Sigmoid colon (tissue), 7 donors: ENCODE results near the gene WNT3. TPM values are rescaled to one million over a fixed set of nuclear protein-coding genes. Genes with fewer than 3 reads are reported as not detected.

ENCODE experiments used
- DNase-seq: peaks from one replicate; pipeline ENCODE4 v3.0.0-alpha.2; 2019
- H3K27ac ChIP-seq, 4 donors: fragments of 200-600 bp; sonication (generic); one replicate each; pipeline ENCODE4 v1.5.1; 2016 to 2019; ENCODE audit warnings: mild to moderate bottlenecking in 1 of 4
- H3K27me3 ChIP-seq, 3 donors: fragments of 200-600 bp; sonication (generic); one replicate each; pipeline ENCODE4 v1.5.1; 2019; ENCODE audit warnings: mild to moderate bottlenecking in 1 of 3
- H3K36me3 ChIP-seq, 4 donors: fragments of 200-600 bp; sonication (generic); one replicate each; pipeline ENCODE4 v1.5.1; 2016 to 2019
- H3K4me1 ChIP-seq, 4 donors: fragments of 200-600 bp; sonication (generic); one replicate each; pipeline ENCODE4 v1.5.1; 2017 to 2019
- H3K4me3 ChIP-seq, 4 donors: fragments of 200-600 bp; sonication (generic); one replicate each; pipeline ENCODE4 v1.5.1; 2017 to 2019; ENCODE audit warnings: mild to moderate bottlenecking in 2 of 4, moderate library complexity in 1 of 4
- H3K9me3 ChIP-seq, 4 donors: fragments of 200-600 bp in 3 of 4; sonication (generic) in 3 of 4; one replicate each; pipeline versions ENCODE4 v1.5.1 to v1.6.1; 2013 to 2019
- EP300 ChIP-seq, 4 donors: sonication (generic); formaldehyde crosslinking; IDR thresholded peaks; one replicate each; pipeline ENCODE4 v1.6.1; 2017; ENCODE audit warnings: antibody characterized with exemption in 4 of 4
- POLR2A ChIP-seq, 2 donors: fragments of 450-650 bp; IDR thresholded peaks; one replicate each; pipeline ENCODE4 v1.6.1; 2016; ENCODE audit warnings: antibody characterized with exemption in 2 of 2, mild to moderate bottlenecking in 2 of 2, moderate library complexity in 2 of 2
- POLR2AphosphoS5 ChIP-seq, 4 donors: sonication (generic); formaldehyde crosslinking; IDR thresholded peaks; one replicate each; pipeline ENCODE4 v1.6.1; 2017; ENCODE audit warnings: antibody characterized with exemption in 4 of 4
- WGBS, 2 donors: extraction: QIAGEN DNeasy Blood & Tissue Kit; methylation state at CpG; one replicate each; pipeline ENCODE4 v1.1.7; 2013; 5-methylcytosine and 5-hydroxymethylcytosine counted together
- intact Hi-C: fragments of 100-400 bp; cut with DNase I; formaldehyde crosslinking; loops from one replicate; pipeline ENCODE4 v1.15.1; 2023
- polyA plus RNA-seq, 3 donors: library from polyadenylated mRNA; stranded (reverse); fragments of 200-250 nt; gene quantifications; one replicate each; pipeline ENCODE4 v1.2.3, GENCODE V29; 2013
- total RNA-seq, 4 donors: library from RNA; depleted of rRNA; stranded (reverse); fragments of >200 nt; gene quantifications; one replicate each; pipeline ENCODE4 v1.1.0, GENCODE V29; 2016
- TF ChIP-seq, protein P1 (sequence below), 4 experiments: fragments of 450-650 bp in 3 of 4; fragments of 200-600 bp in 1 of 4; IDR thresholded peaks; one replicate each; pipeline ENCODE4 v1.5.1; 2016 to 2019; ENCODE audit warnings: antibody characterized with exemption in 4 of 4, mild to moderate bottlenecking in 3 of 4, moderate library complexity in 2 of 4
- donor health status: healthy with polysubstance abuse.
- donor health status: Bipolar disorder and iron deficiency.
- donor health status: healthy.

The WNT3 gene
- total and polyA plus RNA-seq, 7 donors = under 0.01 to 0.71 (median 0.52) TPM; not detected in 1

DNA sequence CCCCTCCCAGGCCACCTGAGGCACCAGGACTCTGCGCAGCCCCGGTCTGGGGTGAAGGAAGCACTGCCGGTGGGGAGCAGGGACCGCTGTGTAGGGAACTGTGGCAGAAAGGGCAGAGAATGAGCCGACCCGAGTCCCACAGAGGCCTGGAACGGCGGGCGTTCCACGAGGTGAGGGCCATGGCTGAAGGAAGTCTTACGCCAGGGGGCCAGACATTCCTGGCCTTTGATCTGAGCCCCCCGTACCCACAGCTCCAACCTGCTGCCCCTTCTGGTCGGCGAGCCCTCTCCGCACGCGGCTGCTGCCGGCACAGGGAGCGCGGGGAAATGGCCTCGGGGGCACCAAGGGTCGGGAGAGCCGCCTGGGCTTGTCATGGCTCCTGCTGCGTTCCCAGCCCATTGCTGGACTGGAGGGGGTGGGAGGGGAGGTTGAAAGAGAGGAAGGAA lies 1.4 kb upstream of the WNT3 start:
- no peak for TF ChIP-seq POLR2A (IDR thresholded peaks at IDR 0.05)
- TF ChIP-seq EP300 (IDR thresholded peaks at IDR 0.05) = no peak
- TF ChIP-seq, protein P1, sequence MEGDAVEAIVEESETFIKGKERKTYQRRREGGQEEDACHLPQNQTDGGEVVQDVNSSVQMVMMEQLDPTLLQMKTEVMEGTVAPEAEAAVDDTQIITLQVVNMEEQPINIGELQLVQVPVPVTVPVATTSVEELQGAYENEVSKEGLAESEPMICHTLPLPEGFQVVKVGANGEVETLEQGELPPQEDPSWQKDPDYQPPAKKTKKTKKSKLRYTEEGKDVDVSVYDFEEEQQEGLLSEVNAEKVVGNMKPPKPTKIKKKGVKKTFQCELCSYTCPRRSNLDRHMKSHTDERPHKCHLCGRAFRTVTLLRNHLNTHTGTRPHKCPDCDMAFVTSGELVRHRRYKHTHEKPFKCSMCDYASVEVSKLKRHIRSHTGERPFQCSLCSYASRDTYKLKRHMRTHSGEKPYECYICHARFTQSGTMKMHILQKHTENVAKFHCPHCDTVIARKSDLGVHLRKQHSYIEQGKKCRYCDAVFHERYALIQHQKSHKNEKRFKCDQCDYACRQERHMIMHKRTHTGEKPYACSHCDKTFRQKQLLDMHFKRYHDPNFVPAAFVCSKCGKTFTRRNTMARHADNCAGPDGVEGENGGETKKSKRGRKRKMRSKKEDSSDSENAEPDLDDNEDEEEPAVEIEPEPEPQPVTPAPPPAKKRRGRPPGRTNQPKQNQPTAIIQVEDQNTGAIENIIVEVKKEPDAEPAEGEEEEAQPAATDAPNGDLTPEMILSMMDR (IDR thresholded peaks at IDR 0.05) = no peak
- no peak for TF ChIP-seq POLR2AphosphoS5 (IDR thresholded peaks at IDR 0.05)
- 12 to 29% methylated on average over 24 of the region's 24 CpGs for WGBS, 2 donors
- Histone ChIP-seq H3K4me3 (no peak overlapping the region), H3K27ac (no peak overlapping the region), H3K27me3 (peaks cover 61 to 90% (median 67%) of the 10 kb centered on the region in 3 donors), H3K9me3 (no peaks in the 10 kb centered on the region), H3K36me3 (no peaks in the 10 kb centered on the region), H3K4me1 (peaks cover 0 to 24% (median 23%) of the 10 kb centered on the region in 4 donors)
- no peak for DNase-seq
- intact Hi-C loops = loop anchor here (10.0 kb wide), 1 partner anchor 75 kb away; no protein-coding TSS in a partner anchor

DNA sequence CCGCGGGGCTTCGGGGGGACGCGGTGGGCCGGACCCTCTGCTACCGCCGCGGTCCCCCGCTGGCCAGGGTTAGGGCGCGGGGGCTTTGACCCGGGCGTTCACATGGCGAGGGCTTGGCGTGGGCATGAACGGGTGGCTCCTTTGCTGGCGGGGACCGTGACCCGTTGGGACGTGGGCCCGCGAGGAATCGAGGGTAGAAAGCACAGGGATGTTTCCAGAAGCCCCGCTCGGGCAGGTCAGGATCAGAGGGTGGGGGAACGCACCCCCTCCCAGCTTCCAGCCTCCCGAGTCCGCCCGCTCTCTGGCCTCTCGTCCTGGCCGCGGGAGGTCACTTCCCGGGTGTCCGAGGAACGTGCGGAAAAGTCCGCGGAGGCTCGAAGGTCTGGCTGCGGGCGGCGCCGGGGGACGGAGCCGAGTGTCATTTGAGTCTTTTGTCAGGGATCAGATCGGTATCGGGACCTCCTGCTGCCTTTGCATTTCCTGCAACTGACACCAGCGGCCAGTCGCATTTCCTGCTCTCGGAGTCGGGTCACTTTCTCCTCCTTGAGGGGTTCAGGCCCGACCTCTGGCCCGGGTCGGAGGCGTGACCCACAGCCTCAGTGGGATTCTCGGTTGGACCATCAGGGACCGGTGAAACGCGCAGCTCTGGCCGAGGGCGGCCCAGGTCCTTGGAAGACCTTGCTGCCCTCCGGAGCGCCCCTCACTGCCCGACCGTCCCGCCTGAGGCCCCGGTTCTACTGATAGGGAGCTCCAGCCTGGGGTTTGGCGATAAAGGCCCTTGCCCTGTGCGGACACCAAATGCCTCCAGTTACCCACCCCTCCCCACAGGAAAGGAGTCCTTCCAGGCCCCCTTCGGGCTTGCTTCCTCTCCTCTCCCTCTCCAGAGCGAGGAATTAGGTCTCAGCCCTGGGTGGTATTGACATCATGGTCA lies 702 bp upstream of the WNT3 start:
- Histone ChIP-seq H3K4me1 (peaks cover 0 to 24% (median 23%) of the 10 kb centered on the region in 4 donors), H3K9me3 (no peaks in the 10 kb centered on the region), H3K36me3 (no peaks in the 10 kb centered on the region), H3K27ac (no peak overlapping the region), H3K4me3 (peak overlapping the region in 3 of 4 donors; percentile 22 to 40 (median 37)), H3K27me3 (peaks cover 61 to 95% (median 67%) of the 10 kb centered on the region in 3 donors)
- intact Hi-C loops = loop anchor here (10.0 kb wide), 1 partner anchor 74 kb away; no protein-coding TSS in a partner anchor
- DNase-seq = no peak
- WGBS, 2 donors = 4 to 5% methylated on average over 72 of the region's 72 CpGs
- TF ChIP-seq POLR2A (IDR thresholded peaks at IDR 0.05) = no peak
- TF ChIP-seq, protein P1 (IDR thresholded peaks at IDR 0.05) = no peak
- TF ChIP-seq EP300 (IDR thresholded peaks at IDR 0.05) = no peak
- no peak for TF ChIP-seq POLR2AphosphoS5 (IDR thresholded peaks at IDR 0.05)

- Histone ChIP-seq H3K36me3 (no peaks in the 10 kb centered on the region), H3K4me1 (peaks cover 0 to 25% (median 23%) of the 10 kb centered on the region in 4 donors), H3K4me3 (no peak overlapping the region), H3K27ac (no peak overlapping the region), H3K9me3 (no peaks in the 10 kb centered on the region), H3K27me3 (peaks cover 58 to 86% (median 67%) of the 10 kb centered on the region in 3 donors)
- TF ChIP-seq EP300 (IDR thresholded peaks at IDR 0.05) (no peak), POLR2AphosphoS5 (IDR thresholded peaks at IDR 0.05) (no peak), POLR2A (IDR thresholded peaks at IDR 0.05) (no peak)
- TF ChIP-seq, protein P1 (IDR thresholded peaks at IDR 0.05) = no peak
- DNase-seq = no peak
- WGBS, 2 donors = 12 to 23% methylated on average over 5 of the region's 5 CpGs
- intact Hi-C loops = loop anchor here (10.0 kb wide), 1 partner anchor 73 kb away; no protein-coding TSS in a partner anchor
These were observed 637 bp downstream of the WNT3 start for GRCh38 chr17:46817901-46818209.

DNA sequence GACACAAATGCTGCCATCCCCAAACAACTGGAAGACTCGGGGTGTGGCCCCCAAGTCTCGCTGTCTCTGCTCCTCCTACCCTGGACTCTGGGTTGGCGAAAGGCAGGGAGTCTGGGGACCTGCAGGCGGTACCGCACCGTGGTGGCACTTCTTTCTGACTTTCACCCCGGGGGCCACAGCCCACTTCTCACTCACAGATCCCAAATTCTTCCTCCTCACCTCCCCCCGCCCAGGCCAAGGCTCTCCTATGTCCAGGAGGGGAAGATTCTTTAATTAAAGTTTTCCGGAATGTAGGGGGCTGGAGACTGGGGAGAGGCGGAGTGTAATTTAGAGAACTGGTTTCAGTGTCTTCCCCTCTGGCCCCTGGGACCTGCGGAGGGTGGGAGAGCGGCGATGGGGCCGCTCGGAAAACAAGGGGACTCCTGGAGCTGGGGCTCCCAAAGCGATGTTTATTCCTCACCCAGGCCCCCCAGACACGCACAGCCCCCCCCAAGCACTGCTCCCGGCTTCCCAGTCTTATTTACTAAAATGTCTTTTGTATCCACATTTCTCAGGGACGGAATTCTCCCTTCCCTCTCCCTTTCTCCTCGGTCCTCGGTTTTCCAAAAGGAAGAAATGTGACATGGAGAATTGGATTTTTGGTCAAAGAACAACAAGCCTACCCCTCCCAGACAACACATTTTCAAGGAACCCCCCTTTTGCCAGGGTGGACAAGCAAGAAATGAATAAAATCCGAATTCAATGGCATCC lies 1.2 kb downstream of the WNT3 start:
- H3K4me1 ChIP-seq = peaks cover 0 to 31% (median 27%) of the 10 kb centered on the region in 4 donors
- DNase-seq = no peak
- H3K27ac ChIP-seq = no peak overlapping the region
- no peaks in the 10 kb centered on the region for H3K9me3 ChIP-seq
- peaks cover 54 to 81% (median 63%) of the 10 kb centered on the region in 3 donors for H3K27me3 ChIP-seq
- TF ChIP-seq, protein P1 (IDR thresholded peaks at IDR 0.05) = no peak
- TF ChIP-seq POLR2A (IDR thresholded peaks at IDR 0.05) (no peak), EP300 (IDR thresholded peaks at IDR 0.05) (no peak), POLR2AphosphoS5 (IDR thresholded peaks at IDR 0.05) (no peak)
- 17 to 32% methylated on average over 22 of the region's 22 CpGs for WGBS, 2 donors
- no peak overlapping the region for H3K4me3 ChIP-seq
- intact Hi-C loops = loop anchor here (10.0 kb wide), 1 partner anchor 73 kb away; no protein-coding TSS in a partner anchor
- no peaks in the 10 kb centered on the region for H3K36me3 ChIP-seq
